Tibial nerve (tissue), 4 donors: ENCODE data around the gene USP4. TPM values are rescaled to one million over a fixed set of nuclear protein-coding genes. Genes with fewer than 3 reads are reported as not detected.

ENCODE experiments used
- DNase-seq, 2 donors: peaks; one replicate each; pipeline ENCODE4 v3.0.0-alpha.2; 2019; ENCODE audit warnings: low spot score in 2 of 2
- H3K27ac ChIP-seq, 4 donors: fragments of 200-600 bp; sonication (generic) in 3 of 4; one replicate each; pipeline ENCODE4 v1.5.1; 2017 to 2019; ENCODE audit warnings: mild to moderate bottlenecking in 1 of 4
- H3K27me3 ChIP-seq, 2 donors: fragments of 200-600 bp; sonication (generic) in 1 of 2; one replicate each; pipeline versions ENCODE4 v1.5.1 to v1.6.0; 2017 to 2019
- H3K36me3 ChIP-seq, 3 donors: fragments of 200-600 bp; sonication (generic); one replicate each; pipeline ENCODE4 v1.5.1; 2018 to 2019
- H3K4me1 ChIP-seq, 4 donors: fragments of 200-600 bp; sonication (generic) in 3 of 4; one replicate each; pipeline ENCODE4 v1.5.1; 2017 to 2019
- H3K4me3 ChIP-seq, 4 donors: fragments of 200-600 bp; sonication (generic) in 3 of 4; one replicate each; pipeline ENCODE4 v1.5.1; 2017 to 2019; ENCODE audit warnings: mild to moderate bottlenecking in 1 of 4, moderate library complexity in 1 of 4
- H3K9me3 ChIP-seq, 4 donors: fragments of 200-600 bp; sonication (generic) in 3 of 4; one replicate each; pipeline ENCODE4 v1.5.1; 2017 to 2019
- CTCF ChIP-seq, 5 experiments: fragments of 200-600 bp in 3 of 5; fragments of 450-650 bp in 2 of 5; sonication (generic) in 3 of 5; IDR thresholded peaks; one replicate each; pipeline ENCODE4 v1.5.1; 2016 to 2019; ENCODE audit warnings: antibody characterized with exemption in 5 of 5, mild to moderate bottlenecking in 3 of 5, moderate library complexity in 2 of 5
- EP300 ChIP-seq, 2 donors: sonication (generic); formaldehyde crosslinking; IDR thresholded peaks; one replicate each; pipeline ENCODE4 v1.6.1; 2017; ENCODE audit warnings: antibody characterized with exemption in 2 of 2, mild to moderate bottlenecking in 1 of 2
- POLR2A ChIP-seq, 2 donors: fragments of 450-650 bp; IDR thresholded peaks; one replicate each; pipeline ENCODE4 v1.6.1; 2017; ENCODE audit warnings: antibody characterized with exemption in 2 of 2, mild to moderate bottlenecking in 2 of 2, moderate library complexity in 2 of 2
- WGBS, 2 donors: methylation state at CpG; one replicate each; pipeline ENCODE4 v1.1.5; 2018; 5-methylcytosine and 5-hydroxymethylcytosine counted together
- total RNA-seq, 4 donors: library from RNA; depleted of rRNA; stranded (reverse); fragments of >200 nt; gene quantifications; one replicate each; pipeline ENCODE4 v1.1.0, GENCODE V29; 2016

The USP4 gene
- total RNA-seq, 4 donors from 2014 or later = 33.7 to 49.8 (median 46.0) TPM

- H3K9me3 ChIP-seq = no peaks in the 10 kb centered on the region
- H3K27ac ChIP-seq = peak overlapping the region in 3 of 4 donors; percentile 47 to 96 (median 93)
- no peaks in the 10 kb centered on the region for H3K36me3 ChIP-seq
- peaks cover 0 to 28% (median 15%) of the 10 kb centered on the region in 4 donors for H3K4me1 ChIP-seq
- no peak overlapping the region for H3K4me3 ChIP-seq
- DNase-seq = no peak
- 85 to 88% methylated on average over 3 of the region's 3 CpGs for WGBS, 2 donors
- H3K27me3 ChIP-seq = no peaks in the 10 kb centered on the region
- TF ChIP-seq POLR2A (IDR thresholded peaks at IDR 0.05) (no peak), EP300 (IDR thresholded peaks at IDR 0.05) (peak in 1 of 2 donors; percentile 7)
Observed at GRCh38 chr3:49343163-49343562, 3.3 kb upstream of the USP4 start.

GRCh38 chr3:49341996-49342395 is 2.1 kb upstream of the USP4 start:
- Histone ChIP-seq H3K9me3 (no peaks in the 10 kb centered on the region), H3K27ac (peak overlapping the region in 3 of 4 donors; percentile 91 to 96 (median 93)), H3K27me3 (no peaks in the 10 kb centered on the region), H3K36me3 (peaks cover 0 to 4% (median 0%) of the 10 kb centered on the region in 3 donors), H3K4me1 (peaks cover 0 to 39% (median 16%) of the 10 kb centered on the region in 4 donors), H3K4me3 (no peak overlapping the region)
- WGBS, 2 donors = 85 to 90% methylated on average over 6 of the region's 6 CpGs
- TF ChIP-seq CTCF (IDR thresholded peaks at IDR 0.05) (no peak), EP300 (IDR thresholded peaks at IDR 0.05) (no peak), POLR2A (IDR thresholded peaks at IDR 0.05) (no peak)
- DNase-seq = no peak

- no peak for DNase-seq
- peaks cover 0 to 41% (median 16%) of the 10 kb centered on the region in 4 donors for H3K4me1 ChIP-seq
- H3K27ac ChIP-seq = peak overlapping the region; percentile 72 to 96 (median 92)
Observed at GRCh38 chr3:49339581-49339940, 292 bp downstream of the USP4 start.

GRCh38 chr3:49333916-49334633 is 5.8 kb downstream of the USP4 start:
- 84 to 90% methylated on average over 5 of the region's 5 CpGs for WGBS, 2 donors
- H3K4me1 ChIP-seq = peaks cover 0 to 26% (median 7%) of the 10 kb centered on the region in 4 donors
- TF ChIP-seq POLR2A (IDR thresholded peaks at IDR 0.05) (no peak), EP300 (IDR thresholded peaks at IDR 0.05) (no peak), CTCF (IDR thresholded peaks at IDR 0.05) (no peak)
- DNase-seq = no peak
- H3K36me3 ChIP-seq = peaks cover 0 to 76% (median 4%) of the 10 kb centered on the region in 3 donors
- H3K9me3 ChIP-seq = no peaks in the 10 kb centered on the region
- no peak overlapping the region for H3K4me3 ChIP-seq
- no peaks in the 10 kb centered on the region for H3K27me3 ChIP-seq
- H3K27ac ChIP-seq = no peak overlapping the region

More at GRCh38 chr3:49339581-49339940, 292 bp downstream of the USP4 start:
- 0 to 1% methylated on average over 17 of the region's 17 CpGs for WGBS, 2 donors
- Histone ChIP-seq H3K27me3 (no peaks in the 10 kb centered on the region), H3K36me3 (peaks cover 0 to 21% (median 0%) of the 10 kb centered on the region in 3 donors), H3K9me3 (no peaks in the 10 kb centered on the region), H3K4me3 (peak overlapping the region; percentile 62 to 94 (median 73))
- TF ChIP-seq POLR2A (IDR thresholded peaks at IDR 0.05) = no peak
- no peak for TF ChIP-seq CTCF (IDR thresholded peaks at IDR 0.05)
- no peak for TF ChIP-seq EP300 (IDR thresholded peaks at IDR 0.05)

GRCh38 chr3:49333091-49333490 is 6.8 kb downstream of the USP4 start:
- WGBS, 2 donors = 79 to 87% methylated on average over 3 of the region's 3 CpGs
- peaks cover 0 to 86% (median 4%) of the 10 kb centered on the region in 3 donors for H3K36me3 ChIP-seq
- no peaks in the 10 kb centered on the region for H3K27me3 ChIP-seq
- peaks cover 0 to 16% (median under 1%) of the 10 kb centered on the region in 4 donors for H3K4me1 ChIP-seq
- H3K9me3 ChIP-seq = no peaks in the 10 kb centered on the region
- no peak overlapping the region for H3K27ac ChIP-seq
- DNase-seq = no peak
- H3K4me3 ChIP-seq = no peak overlapping the region
- TF ChIP-seq EP300 (IDR thresholded peaks at IDR 0.05) = no peak
- no peak for TF ChIP-seq POLR2A (IDR thresholded peaks at IDR 0.05)
- no peak for TF ChIP-seq CTCF (IDR thresholded peaks at IDR 0.05)
